ENCODE measurements around the gene CDH13.

CDH13 gene

GRCh38 chr16:83301971-83302370 lies 675.2 kb downstream of the CDH13 start:
- TF ChIP-seq BACH2 (CRISPR knock-in tag; IDR thresholded peaks at IDR 0.05; ENCODE audit: borderline replicate concordance) (no peak), TOX (CRISPR knock-in tag; IDR thresholded peaks at IDR 0.05; ENCODE audit: borderline replicate concordance) (no peak), RARB (CRISPR knock-in tag; IDR thresholded peaks at IDR 0.05) (no peak), TCF4 (CRISPR knock-in tag; IDR thresholded peaks at IDR 0.05; ENCODE audit: borderline replicate concordance) (no peak), CSDC2 (CRISPR knock-in tag; IDR thresholded peaks at IDR 0.05) (no peak), ZNF70 (CRISPR knock-in tag; IDR thresholded peaks at IDR 0.05) (no peak), ZC3H10 (CRISPR knock-in tag; IDR thresholded peaks at IDR 0.05) (no peak), ZFP3 (CRISPR knock-in tag; IDR thresholded peaks at IDR 0.05) (no peak), POU6F1 (CRISPR knock-in tag; IDR thresholded peaks at IDR 0.05; ENCODE audit: borderline replicate concordance, low read depth) (no peak), PPARA (CRISPR knock-in tag; IDR thresholded peaks at IDR 0.05; ENCODE audit: borderline replicate concordance) (no peak), CREB5 (CRISPR knock-in tag; IDR thresholded peaks at IDR 0.05; ENCODE audit: low read depth) (no peak), ARNTL (CRISPR knock-in tag; IDR thresholded peaks at IDR 0.05; ENCODE audit: borderline replicate concordance, low read depth) (no peak), GLIS3 (CRISPR knock-in tag; IDR thresholded peaks at IDR 0.05) (no peak)
- no peak; the same call in 2 of the 3 replicates for ATAC-seq

GRCh38 chr16:83302853-83303252 lies 676.1 kb downstream of the CDH13 start:
- ATAC-seq, result no peak
- TF ChIP-seq PPARA (CRISPR knock-in tag; IDR thresholded peaks at IDR 0.05; ENCODE audit: borderline replicate concordance), result no peak
- TF ChIP-seq ARNTL (CRISPR knock-in tag; IDR thresholded peaks at IDR 0.05; ENCODE audit: borderline replicate concordance, low read depth), result no peak
- no peak for TF ChIP-seq ESRRG (CRISPR knock-in tag; IDR thresholded peaks at IDR 0.05)
- TF ChIP-seq RARB (CRISPR knock-in tag; IDR thresholded peaks at IDR 0.05), result no peak
- TF ChIP-seq ZFP30 (CRISPR knock-in tag; IDR thresholded peaks at IDR 0.05), result no peak
- no peak for TF ChIP-seq PATZ1 (CRISPR knock-in tag; IDR thresholded peaks at IDR 0.05; ENCODE audit: borderline replicate concordance)

- peak; percentile 94 for ATAC-seq
- no peak for TF ChIP-seq TSHZ2 (CRISPR knock-in tag; IDR thresholded peaks at IDR 0.05)
- TF ChIP-seq PPARA (CRISPR knock-in tag; IDR thresholded peaks at IDR 0.05; ENCODE audit: borderline replicate concordance), result no peak
- no peak for TF ChIP-seq ZNF70 (CRISPR knock-in tag; IDR thresholded peaks at IDR 0.05)
Observed at GRCh38 chr16:83305092-83305491, 678.3 kb downstream of the CDH13 start.

GRCh38 chr16:83306961-83307593 lies 680.3 kb downstream of the CDH13 start:
- ATAC-seq, result no peak
- TF ChIP-seq CREB5 (CRISPR knock-in tag; IDR thresholded peaks at IDR 0.05; ENCODE audit: low read depth) (no peak), ZFP30 (CRISPR knock-in tag; IDR thresholded peaks at IDR 0.05) (no peak), ZFP3 (CRISPR knock-in tag; IDR thresholded peaks at IDR 0.05) (no peak), PATZ1 (CRISPR knock-in tag; IDR thresholded peaks at IDR 0.05; ENCODE audit: borderline replicate concordance) (no peak), RARB (CRISPR knock-in tag; IDR thresholded peaks at IDR 0.05) (no peak), ZNF8 (CRISPR knock-in tag; IDR thresholded peaks at IDR 0.05) (no peak), GLIS3 (CRISPR knock-in tag; IDR thresholded peaks at IDR 0.05) (no peak), ISL1 (CRISPR knock-in tag; IDR thresholded peaks at IDR 0.05) (no peak), PPARA (CRISPR knock-in tag; IDR thresholded peaks at IDR 0.05; ENCODE audit: borderline replicate concordance) (no peak), TSHZ2 (CRISPR knock-in tag; IDR thresholded peaks at IDR 0.05) (no peak), OSR1 (CRISPR knock-in tag; IDR thresholded peaks at IDR 0.05) (no peak), TCF4 (CRISPR knock-in tag; IDR thresholded peaks at IDR 0.05; ENCODE audit: borderline replicate concordance) (no peak), TOX (CRISPR knock-in tag; IDR thresholded peaks at IDR 0.05; ENCODE audit: borderline replicate concordance) (no peak)

Measured in SK-N-SH treated with all-trans-retinoic acid at 6 μM for 48 hours (cell line).